ENCODE measurements around the gene TSSK6. TPM values are rescaled to one million over a fixed set of nuclear protein-coding genes. Genes with fewer than 3 reads are reported as not detected.

Gene TSSK6
- total RNA-seq, 3 donors from 2014 or later = 0.96 to 2.9 (median 2.3) TPM

DNA sequence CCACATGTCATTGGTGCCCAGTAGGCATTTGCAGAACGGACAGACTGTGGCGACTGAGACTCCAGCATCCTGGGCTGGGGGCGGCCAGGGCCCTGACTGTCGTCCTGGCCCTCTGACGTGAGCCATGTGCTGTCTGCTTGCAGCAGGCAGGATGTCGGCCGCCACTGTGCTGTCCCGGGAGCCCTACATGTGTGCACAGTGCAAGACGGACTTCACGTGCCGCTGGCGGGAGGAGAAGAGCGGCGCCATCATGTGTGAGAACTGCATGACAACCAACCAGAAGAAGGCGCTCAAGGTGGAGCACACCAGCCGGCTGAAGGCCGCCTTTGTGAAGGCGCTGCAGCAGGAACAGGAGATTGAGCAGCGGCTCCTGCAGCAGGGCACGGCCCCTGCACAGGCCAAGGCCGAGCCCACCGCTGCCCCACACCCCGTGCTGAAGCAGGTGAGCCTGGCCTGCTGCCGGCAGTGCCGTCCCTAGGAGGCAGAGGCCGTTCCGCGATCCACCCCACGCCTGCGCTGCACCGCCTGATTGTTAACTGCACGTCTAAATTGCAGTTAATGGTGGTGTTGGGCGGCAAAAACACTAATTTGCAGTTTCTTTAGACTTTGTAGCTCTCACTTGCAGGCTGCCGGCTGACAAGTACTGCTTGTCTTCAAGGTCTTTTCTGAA is 14.2 kb downstream of the TSSK6 start:
- intact Hi-C loops (cut with DNase I; ENCODE audit: low total_unique reads) = no loop called here
- TF ChIP-seq, protein P1, sequence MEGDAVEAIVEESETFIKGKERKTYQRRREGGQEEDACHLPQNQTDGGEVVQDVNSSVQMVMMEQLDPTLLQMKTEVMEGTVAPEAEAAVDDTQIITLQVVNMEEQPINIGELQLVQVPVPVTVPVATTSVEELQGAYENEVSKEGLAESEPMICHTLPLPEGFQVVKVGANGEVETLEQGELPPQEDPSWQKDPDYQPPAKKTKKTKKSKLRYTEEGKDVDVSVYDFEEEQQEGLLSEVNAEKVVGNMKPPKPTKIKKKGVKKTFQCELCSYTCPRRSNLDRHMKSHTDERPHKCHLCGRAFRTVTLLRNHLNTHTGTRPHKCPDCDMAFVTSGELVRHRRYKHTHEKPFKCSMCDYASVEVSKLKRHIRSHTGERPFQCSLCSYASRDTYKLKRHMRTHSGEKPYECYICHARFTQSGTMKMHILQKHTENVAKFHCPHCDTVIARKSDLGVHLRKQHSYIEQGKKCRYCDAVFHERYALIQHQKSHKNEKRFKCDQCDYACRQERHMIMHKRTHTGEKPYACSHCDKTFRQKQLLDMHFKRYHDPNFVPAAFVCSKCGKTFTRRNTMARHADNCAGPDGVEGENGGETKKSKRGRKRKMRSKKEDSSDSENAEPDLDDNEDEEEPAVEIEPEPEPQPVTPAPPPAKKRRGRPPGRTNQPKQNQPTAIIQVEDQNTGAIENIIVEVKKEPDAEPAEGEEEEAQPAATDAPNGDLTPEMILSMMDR (IDR thresholded peaks at IDR 0.05) = no peak
- TF ChIP-seq POLR2AphosphoS5 (IDR thresholded peaks at IDR 0.05) (no peak), POLR2A (IDR thresholded peaks at IDR 0.05) (no peak)

DNA sequence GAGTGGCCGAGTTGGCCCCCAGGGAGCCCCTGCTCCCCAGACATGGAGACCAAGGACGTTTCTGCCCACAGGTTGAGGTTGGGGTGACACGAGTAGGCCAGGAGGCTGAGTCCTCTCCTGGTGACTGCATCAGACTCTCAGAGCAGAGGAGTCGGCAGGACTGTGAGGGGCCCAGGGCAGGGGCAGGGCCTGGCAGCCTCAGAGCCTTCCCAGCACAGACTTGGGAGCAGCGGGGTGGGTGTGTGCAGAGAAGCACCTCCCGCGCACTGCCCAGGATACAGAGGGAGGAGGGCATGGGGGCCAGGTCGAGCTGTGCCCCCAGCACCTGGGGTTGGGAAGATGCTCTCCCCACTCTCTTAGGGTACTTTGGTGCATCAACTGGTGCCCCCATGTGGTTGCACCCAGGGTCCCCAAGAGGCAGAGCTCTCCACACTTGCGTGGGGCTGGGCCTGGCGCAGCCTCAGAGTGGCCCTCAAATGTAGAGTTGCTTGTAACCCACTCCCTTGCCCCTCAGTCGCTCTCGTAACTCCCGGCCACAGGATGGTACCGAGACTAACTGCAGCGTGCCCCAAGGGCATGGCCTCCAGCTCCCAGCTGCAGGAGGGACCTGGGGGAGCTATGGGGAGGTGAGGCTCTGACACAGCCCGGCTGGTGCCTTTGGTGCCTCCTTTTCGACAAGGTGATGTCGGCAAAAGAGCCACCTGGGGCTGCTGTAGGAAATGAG is 15.9 kb downstream of the TSSK6 start:
- Histone ChIP-seq H3K4me3 (no peak overlapping the region), H3K27ac (no peak overlapping the region), H3K9me3 (no peaks in the 10 kb centered on the region), H3K36me3 (peaks cover 18% of the 10 kb centered on the region), H3K4me1 (no peaks in the 10 kb centered on the region), H3K27me3 (no peaks in the 10 kb centered on the region)
- intact Hi-C loops (cut with DNase I; ENCODE audit: low total_unique reads) = loop anchor here (10.0 kb wide), 1 partner anchor 135 kb away; no protein-coding TSS in a partner anchor
- DNase-seq (ENCODE audit: low spot score in 2 of 2) = no peak
- no peak for TF ChIP-seq POLR2AphosphoS5 (IDR thresholded peaks at IDR 0.05)
- TF ChIP-seq POLR2A (IDR thresholded peaks at IDR 0.05) = no peak
- TF ChIP-seq, protein P1 (IDR thresholded peaks at IDR 0.05) = no peak

More for the DNA sequence above, 14.2 kb downstream of the TSSK6 start:
- H3K27ac ChIP-seq = no peak overlapping the region
- peaks cover 17% of the 10 kb centered on the region for H3K36me3 ChIP-seq
- no peaks in the 10 kb centered on the region for H3K4me1 ChIP-seq
- no peak for DNase-seq (ENCODE audit: low spot score in 2 of 2)
- no peaks in the 10 kb centered on the region for H3K9me3 ChIP-seq
- H3K27me3 ChIP-seq = no peaks in the 10 kb centered on the region
- no peak overlapping the region for H3K4me3 ChIP-seq

DNA sequence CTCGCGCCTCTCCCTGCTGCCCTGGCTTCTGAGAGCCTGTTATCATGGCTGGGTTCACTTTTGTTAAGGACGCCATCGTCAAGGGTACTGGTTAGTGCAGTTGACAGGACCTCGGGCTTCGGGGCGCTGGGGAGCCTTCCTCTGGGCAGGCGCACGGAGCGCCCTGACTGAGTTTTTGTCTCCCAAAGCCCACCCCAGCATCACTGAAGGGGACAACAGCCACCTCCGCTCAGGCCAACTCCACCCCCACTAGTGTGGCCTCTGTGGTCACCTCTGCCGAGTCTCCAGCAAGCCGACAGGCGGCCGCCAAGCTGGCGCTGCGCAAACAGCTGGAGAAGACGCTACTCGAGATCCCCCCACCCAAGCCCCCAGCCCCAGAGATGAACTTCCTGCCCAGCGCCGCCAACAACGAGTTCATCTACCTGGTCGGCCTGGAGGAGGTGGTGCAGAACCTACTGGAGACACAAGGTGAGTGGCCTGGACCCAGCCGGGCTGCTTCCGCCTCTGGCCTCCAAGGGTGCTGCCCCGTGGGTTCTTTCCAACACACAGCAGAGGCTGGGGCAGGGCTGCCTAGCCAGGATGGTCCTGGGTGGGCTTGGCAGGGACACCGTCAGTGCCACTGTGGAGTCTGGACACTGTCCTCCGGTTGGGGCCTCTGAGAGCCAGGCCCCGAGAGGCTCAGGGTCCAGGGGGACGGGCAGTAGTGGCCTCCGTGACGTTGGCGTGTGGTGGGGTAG is 16.9 kb downstream of the TSSK6 start:
- TF ChIP-seq POLR2AphosphoS5 (IDR thresholded peaks at IDR 0.05) = no peak
- TF ChIP-seq, protein P1 (IDR thresholded peaks at IDR 0.05) = no peak
- no peak for TF ChIP-seq POLR2A (IDR thresholded peaks at IDR 0.05)
- H3K36me3 ChIP-seq = peaks cover 23% of the 10 kb centered on the region
- no peaks in the 10 kb centered on the region for H3K4me1 ChIP-seq
- H3K27me3 ChIP-seq = no peaks in the 10 kb centered on the region
- DNase-seq (ENCODE audit: low spot score in 2 of 2) = no peak
- H3K4me3 ChIP-seq = no peak overlapping the region
- H3K9me3 ChIP-seq = no peaks in the 10 kb centered on the region
- no peak overlapping the region for H3K27ac ChIP-seq
- intact Hi-C loops (cut with DNase I; ENCODE audit: low total_unique reads) = loop anchor here (10.0 kb wide), 1 partner anchor 134 kb away; no protein-coding TSS in a partner anchor

DNA sequence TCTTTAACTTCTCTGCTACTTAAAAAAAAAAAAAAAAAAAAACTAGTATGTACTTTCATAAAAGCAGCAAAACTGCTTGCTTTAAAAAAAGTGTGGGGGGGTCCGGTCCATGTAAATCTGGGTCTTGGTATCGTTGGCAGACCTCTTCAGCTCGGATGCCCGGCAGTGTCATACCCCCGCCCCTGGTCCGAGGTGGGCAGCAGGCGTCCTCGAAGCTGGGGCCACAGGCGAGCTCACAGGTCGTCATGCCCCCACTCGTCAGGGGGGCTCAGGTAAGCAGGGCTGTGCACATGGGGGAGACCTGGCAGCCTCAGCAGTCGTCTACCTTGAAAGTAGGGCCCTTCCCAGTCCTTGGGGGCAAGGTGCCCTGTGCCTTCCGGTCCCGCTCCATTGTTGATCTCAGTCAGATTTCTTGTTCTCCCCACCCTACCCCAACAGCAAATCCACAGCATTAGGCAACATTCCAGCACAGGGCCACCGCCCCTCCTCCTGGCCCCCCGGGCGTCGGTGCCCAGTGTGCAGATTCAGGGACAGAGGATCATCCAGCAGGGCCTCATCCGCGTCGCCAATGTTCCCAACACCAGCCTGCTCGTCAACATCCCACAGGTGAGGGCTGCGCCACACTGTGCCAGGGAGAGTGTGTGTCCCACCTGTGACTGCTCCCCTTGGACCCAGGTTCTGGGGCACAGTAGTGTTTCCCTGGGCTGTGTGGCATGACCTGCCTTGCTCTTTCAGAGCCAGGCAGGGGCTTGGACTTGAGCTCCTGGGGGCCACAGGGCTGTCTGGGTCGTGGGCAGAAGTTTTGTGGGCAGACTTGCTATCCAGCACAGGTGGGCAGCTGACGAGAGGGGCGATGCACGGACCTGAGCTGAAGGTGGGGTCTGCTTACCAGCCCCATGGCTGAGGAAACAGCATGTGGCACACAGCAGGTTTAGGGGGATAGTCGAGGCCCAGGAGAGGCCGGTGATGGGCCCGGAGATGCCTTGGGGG is 19.4 kb downstream of the TSSK6 start:
- DNase-seq (ENCODE audit: low spot score in 2 of 2) = no peak
- H3K36me3 ChIP-seq = peaks cover 10% of the 10 kb centered on the region

More for the DNA sequence above, 19.4 kb downstream of the TSSK6 start:
- no peak for TF ChIP-seq POLR2AphosphoS5 (IDR thresholded peaks at IDR 0.05)
- no peak for TF ChIP-seq POLR2A (IDR thresholded peaks at IDR 0.05)
- TF ChIP-seq, protein P1 (IDR thresholded peaks at IDR 0.05) = no peak
- Histone ChIP-seq H3K27me3 (no peaks in the 10 kb centered on the region), H3K4me3 (no peak overlapping the region), H3K4me1 (no peaks in the 10 kb centered on the region), H3K9me3 (no peaks in the 10 kb centered on the region), H3K27ac (no peak overlapping the region)
- intact Hi-C loops (cut with DNase I; ENCODE audit: low total_unique reads) = loop anchor here (10.0 kb wide), 1 partner anchor 131 kb away; no protein-coding TSS in a partner anchor
